ENCODE results near the gene GMDS.

DNA sequence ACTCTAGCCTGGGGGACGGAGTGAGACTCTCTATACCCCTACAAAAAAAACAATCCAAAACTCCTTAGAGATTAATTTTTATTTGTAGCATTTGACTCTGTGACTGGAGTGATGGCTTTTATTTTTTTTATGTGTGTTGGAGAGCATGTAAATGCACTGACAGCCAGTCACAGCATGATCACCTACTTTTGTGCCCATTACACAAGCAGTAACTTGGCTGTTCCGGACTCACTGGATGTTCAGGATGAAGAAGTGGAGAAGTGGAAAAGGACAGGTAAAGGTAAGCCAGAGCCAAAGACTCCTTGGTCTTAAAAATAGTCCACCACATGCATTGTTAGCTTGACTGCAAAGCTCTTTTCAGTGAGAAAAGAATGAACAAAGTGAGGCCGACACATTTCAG, 413.0 kb downstream of the GMDS start:
- TF ChIP-seq POLR2A (IDR thresholded peaks at IDR 0.05) (no peak), POLR2AphosphoS5 (IDR thresholded peaks at IDR 0.05; ENCODE audit: insufficient read depth in 1 of 2, low read depth in 1 of 2) (no peak)
- TF ChIP-seq, protein P1, sequence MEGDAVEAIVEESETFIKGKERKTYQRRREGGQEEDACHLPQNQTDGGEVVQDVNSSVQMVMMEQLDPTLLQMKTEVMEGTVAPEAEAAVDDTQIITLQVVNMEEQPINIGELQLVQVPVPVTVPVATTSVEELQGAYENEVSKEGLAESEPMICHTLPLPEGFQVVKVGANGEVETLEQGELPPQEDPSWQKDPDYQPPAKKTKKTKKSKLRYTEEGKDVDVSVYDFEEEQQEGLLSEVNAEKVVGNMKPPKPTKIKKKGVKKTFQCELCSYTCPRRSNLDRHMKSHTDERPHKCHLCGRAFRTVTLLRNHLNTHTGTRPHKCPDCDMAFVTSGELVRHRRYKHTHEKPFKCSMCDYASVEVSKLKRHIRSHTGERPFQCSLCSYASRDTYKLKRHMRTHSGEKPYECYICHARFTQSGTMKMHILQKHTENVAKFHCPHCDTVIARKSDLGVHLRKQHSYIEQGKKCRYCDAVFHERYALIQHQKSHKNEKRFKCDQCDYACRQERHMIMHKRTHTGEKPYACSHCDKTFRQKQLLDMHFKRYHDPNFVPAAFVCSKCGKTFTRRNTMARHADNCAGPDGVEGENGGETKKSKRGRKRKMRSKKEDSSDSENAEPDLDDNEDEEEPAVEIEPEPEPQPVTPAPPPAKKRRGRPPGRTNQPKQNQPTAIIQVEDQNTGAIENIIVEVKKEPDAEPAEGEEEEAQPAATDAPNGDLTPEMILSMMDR (IDR thresholded peaks at IDR 0.05): no peak

All from vagina (tissue), 2 donors.